ENCODE data around the gene PRKG1. TPM values are rescaled to one million over a fixed set of nuclear protein-coding genes. Genes with fewer than 3 reads are reported as not detected.

Gene PRKG1
- total RNA-seq, 5 donors from 2014 or later (not counting 1 experiment from before 2014, with no cell fraction given): 0.03 to 0.26 (median 0.19) TPM; not detected in 1

DNA sequence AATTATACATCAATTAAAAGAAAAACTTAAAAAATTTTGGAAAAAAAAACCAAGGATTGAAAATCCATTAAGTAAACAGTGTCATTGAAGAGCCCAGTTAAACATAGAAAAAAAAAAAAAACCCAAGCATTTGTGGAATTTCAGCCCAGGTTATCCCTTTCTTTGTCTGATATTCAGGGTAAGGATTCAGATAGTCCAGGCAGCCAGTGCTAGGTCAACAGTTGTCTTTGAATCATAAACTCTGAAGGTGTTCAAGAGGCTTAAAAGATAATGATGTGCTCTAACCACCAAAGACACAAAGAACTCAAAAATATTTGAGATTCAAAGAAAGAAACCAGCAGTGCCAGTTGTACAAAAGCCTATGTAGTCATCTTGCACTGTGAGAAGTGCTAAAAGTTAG is 969.5 kb downstream of the PRKG1 start:
- Histone ChIP-seq H3K4me3 (ENCODE audit: control insufficient read depth in 1 of 2, extremely low read depth in 1 of 2, low read length in 1 of 2) (no peak overlapping the region), H3K4me1 (ENCODE audit: control insufficient read depth in 1 of 2, extremely low read depth in 1 of 2, insufficient read depth in 2 of 2, low read length in 2 of 2) (no peaks in the 10 kb centered on the region), H3K36me3 (ENCODE audit: control insufficient read depth in 2 of 2, extremely low read depth in 1 of 2, insufficient read depth in 1 of 2, low read length in 1 of 2) (no peaks in the 10 kb centered on the region), H3K27me3 (replicated peaks in 1 of 2; ENCODE audit: control insufficient read depth in 2 of 2, extremely low read depth in 1 of 2, insufficient read depth in 2 of 2, low read length in 1 of 2) (no peaks in the 10 kb centered on the region), H3K9me3 (no peaks in the 10 kb centered on the region), H3K27ac (ENCODE audit: low read length) (no peak overlapping the region)
- DNase-seq (no peak), ATAC-seq (replicated peaks in 1 of 4) (no peak)
- ChIA-PET CTCF (no interaction called here), POLR2A (no interaction called here)
- no peak overlapping the region for H3K4me3 Mint-ChIP-seq
- no peaks in the 10 kb centered on the region for H3K27me3 Mint-ChIP-seq
- H3K4me1 Mint-ChIP-seq: no peaks in the 10 kb centered on the region
- no peaks in the 10 kb centered on the region for H3K9me3 Mint-ChIP-seq
- no peaks in the 10 kb centered on the region for H3K36me3 Mint-ChIP-seq
- H3K27ac Mint-ChIP-seq: no peak overlapping the region

DNA sequence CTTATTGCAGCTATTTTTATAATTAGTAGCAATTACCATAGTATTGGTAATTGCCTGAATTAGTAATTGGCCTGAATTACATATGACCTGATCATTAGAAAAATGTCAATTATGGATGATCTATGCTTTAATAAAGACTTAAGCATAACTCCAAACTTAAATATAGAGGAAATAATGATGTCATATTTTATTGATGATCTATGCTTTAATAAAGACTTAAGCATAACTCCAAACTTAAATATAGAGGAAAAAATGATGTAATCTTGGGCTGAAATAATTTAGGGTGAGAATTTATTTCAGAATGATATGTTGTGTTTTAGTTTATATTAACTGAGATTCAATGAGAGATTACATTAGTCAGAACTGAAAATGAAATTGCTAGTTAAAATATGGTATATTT is 973.8 kb downstream of the PRKG1 start:
- H3K4me3 Mint-ChIP-seq: no peak overlapping the region

DNA sequence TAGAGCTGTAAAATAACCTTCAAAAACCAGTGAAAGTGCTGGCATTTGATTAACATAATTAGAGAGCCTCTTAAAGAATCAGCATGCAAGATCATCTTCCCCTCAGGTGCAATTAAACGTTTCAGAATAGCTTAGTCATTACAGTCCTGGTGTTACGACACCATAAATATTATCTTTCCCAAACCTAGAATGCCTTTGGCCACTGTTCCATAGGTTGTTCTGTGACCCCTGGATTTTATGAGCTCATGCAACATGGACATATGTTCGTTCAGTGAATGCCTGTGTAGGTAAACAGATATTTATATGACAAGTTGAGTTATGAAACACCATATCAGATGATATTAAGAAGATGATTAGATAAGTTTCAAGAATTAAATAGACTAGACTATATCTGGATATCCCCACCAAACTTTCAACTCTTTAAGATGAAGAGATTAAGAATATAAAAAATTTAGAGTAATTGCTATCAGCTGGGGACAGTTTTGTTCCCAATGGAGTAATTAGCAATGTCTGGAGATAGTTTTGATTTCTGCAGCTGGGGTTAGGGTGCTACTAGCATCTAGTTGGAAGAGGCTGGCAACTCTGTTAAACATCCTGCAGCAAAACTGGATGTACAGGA is 976.3 kb downstream of the PRKG1 start:
- H3K4me3 Mint-ChIP-seq: no peak overlapping the region
- Histone ChIP-seq H3K9me3 (no peaks in the 10 kb centered on the region), H3K4me3 (ENCODE audit: control insufficient read depth in 1 of 2, extremely low read depth in 1 of 2, low read length in 1 of 2) (no peak overlapping the region), H3K27me3 (replicated peaks in 1 of 2; ENCODE audit: control insufficient read depth in 2 of 2, extremely low read depth in 1 of 2, insufficient read depth in 2 of 2, low read length in 1 of 2) (no peaks in the 10 kb centered on the region), H3K4me1 (ENCODE audit: control insufficient read depth in 1 of 2, extremely low read depth in 1 of 2, insufficient read depth in 2 of 2, low read length in 2 of 2) (no peaks in the 10 kb centered on the region), H3K36me3 (ENCODE audit: control insufficient read depth in 2 of 2, extremely low read depth in 1 of 2, insufficient read depth in 1 of 2, low read length in 1 of 2) (no peaks in the 10 kb centered on the region), H3K27ac (ENCODE audit: low read length) (no peak overlapping the region)
- ChIA-PET CTCF (no interaction called here), POLR2A (no interaction called here)
- DNase-seq (no peak), ATAC-seq (replicated peaks in 1 of 4) (no peak)
- no peaks in the 10 kb centered on the region for H3K4me1 Mint-ChIP-seq
- H3K27ac Mint-ChIP-seq: no peak overlapping the region
- peaks cover 0 to 10% (median 0%) of the 10 kb centered on the region in 3 donors for H3K9me3 Mint-ChIP-seq
- no peaks in the 10 kb centered on the region for H3K27me3 Mint-ChIP-seq
- no peaks in the 10 kb centered on the region for H3K36me3 Mint-ChIP-seq
- WGBS (ENCODE audit: insufficient coverage): no CpG with 5 or more reads among the region's 3 CpGs

More for the DNA sequence above, 973.8 kb downstream of the PRKG1 start:
- no peak overlapping the region for H3K27ac Mint-ChIP-seq
- no peak overlapping the region for H3K27ac ChIP-seq (ENCODE audit: low read length)
- ChIA-PET CTCF (no interaction called here), POLR2A (no interaction called here)
- H3K27me3 Mint-ChIP-seq: no peaks in the 10 kb centered on the region
- no peak for ATAC-seq (replicated peaks in 1 of 4)
- no peaks in the 10 kb centered on the region for H3K36me3 ChIP-seq (ENCODE audit: control insufficient read depth in 2 of 2, extremely low read depth in 1 of 2, insufficient read depth in 1 of 2, low read length in 1 of 2)
- peaks cover 0 to 10% (median 0%) of the 10 kb centered on the region in 3 donors for H3K9me3 Mint-ChIP-seq
- no peaks in the 10 kb centered on the region for H3K36me3 Mint-ChIP-seq
- no peaks in the 10 kb centered on the region for H3K4me1 ChIP-seq (ENCODE audit: control insufficient read depth in 1 of 2, extremely low read depth in 1 of 2, insufficient read depth in 2 of 2, low read length in 2 of 2)
- H3K9me3 ChIP-seq: no peaks in the 10 kb centered on the region
- H3K4me1 Mint-ChIP-seq: no peaks in the 10 kb centered on the region
- H3K4me3 ChIP-seq (ENCODE audit: control insufficient read depth in 1 of 2, extremely low read depth in 1 of 2, low read length in 1 of 2): no peak overlapping the region
- H3K27me3 ChIP-seq (replicated peaks in 1 of 2; ENCODE audit: control insufficient read depth in 2 of 2, extremely low read depth in 1 of 2, insufficient read depth in 2 of 2, low read length in 1 of 2): no peaks in the 10 kb centered on the region
- no peak for DNase-seq

DNA sequence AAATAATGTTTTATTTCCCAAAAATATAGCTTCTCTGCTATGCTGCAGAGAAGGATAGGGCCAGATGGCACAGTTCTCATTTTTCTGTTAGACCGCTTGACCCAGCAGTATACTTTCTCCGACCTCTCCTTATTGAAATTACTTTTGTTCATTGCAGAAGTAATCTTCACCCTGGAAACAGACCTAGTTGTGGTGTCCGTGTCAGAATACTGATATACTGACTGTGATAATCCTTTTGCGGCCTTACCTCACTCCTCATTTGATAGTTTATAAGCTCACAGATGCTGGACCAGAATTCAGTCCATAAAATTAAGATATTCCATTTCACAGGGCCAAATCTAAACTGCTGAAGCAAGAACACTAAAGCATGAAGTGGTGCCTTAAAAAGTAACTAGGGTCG is 979.2 kb downstream of the PRKG1 start:
- Mint-ChIP-seq H3K4me1 (no peaks in the 10 kb centered on the region), H3K27me3 (no peaks in the 10 kb centered on the region), H3K36me3 (no peaks in the 10 kb centered on the region), H3K27ac (no peak overlapping the region), H3K4me3 (no peak overlapping the region), H3K9me3 (peaks cover 0 to 10% (median 0%) of the 10 kb centered on the region in 3 donors)
- no peaks in the 10 kb centered on the region for H3K27me3 ChIP-seq (replicated peaks in 1 of 2; ENCODE audit: control insufficient read depth in 2 of 2, extremely low read depth in 1 of 2, insufficient read depth in 2 of 2, low read length in 1 of 2)
- no peaks in the 10 kb centered on the region for H3K4me1 ChIP-seq (ENCODE audit: control insufficient read depth in 1 of 2, extremely low read depth in 1 of 2, insufficient read depth in 2 of 2, low read length in 2 of 2)
- no peak overlapping the region for H3K27ac ChIP-seq (ENCODE audit: low read length)
- CTCF ChIA-PET: no interaction called here
- no peak for DNase-seq
- POLR2A ChIA-PET: no interaction called here
- no peak for ATAC-seq (replicated peaks in 1 of 4)
- H3K9me3 ChIP-seq: no peaks in the 10 kb centered on the region
- 90% methylated on average over 2 of the region's 5 CpGs for WGBS (ENCODE audit: insufficient coverage)
- H3K36me3 ChIP-seq (ENCODE audit: control insufficient read depth in 2 of 2, extremely low read depth in 1 of 2, insufficient read depth in 1 of 2, low read length in 1 of 2): no peaks in the 10 kb centered on the region
- no peak overlapping the region for H3K4me3 ChIP-seq (ENCODE audit: control insufficient read depth in 1 of 2, extremely low read depth in 1 of 2, low read length in 1 of 2)

DNA sequence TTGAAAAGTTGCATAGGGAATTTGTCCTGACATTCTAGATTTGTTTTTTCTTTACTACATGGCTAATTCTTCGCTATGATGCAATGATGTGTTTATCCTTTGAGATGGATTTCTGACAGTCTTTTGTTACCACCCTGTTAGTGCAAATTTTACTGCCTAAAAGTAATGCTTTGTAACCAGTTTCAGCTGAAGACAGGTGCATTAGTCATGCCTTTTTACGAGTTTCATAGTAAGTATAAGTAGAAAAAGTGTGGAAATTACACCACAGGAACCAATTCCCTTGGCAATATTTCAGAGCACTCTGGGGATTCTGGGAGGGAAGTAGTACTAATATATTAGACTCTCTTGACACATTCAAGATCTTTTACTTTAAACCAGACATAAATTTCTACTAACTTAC is 982.0 kb downstream of the PRKG1 start:
- H3K27me3 Mint-ChIP-seq: no peaks in the 10 kb centered on the region
- H3K36me3 Mint-ChIP-seq: no peaks in the 10 kb centered on the region
- no peaks in the 10 kb centered on the region for H3K27me3 ChIP-seq (replicated peaks in 1 of 2; ENCODE audit: control insufficient read depth in 2 of 2, extremely low read depth in 1 of 2, insufficient read depth in 2 of 2, low read length in 1 of 2)
- no CpG with 5 or more reads among the region's 2 CpGs for WGBS (ENCODE audit: insufficient coverage)
- ChIA-PET POLR2A (no interaction called here), CTCF (no interaction called here)
- no peaks in the 10 kb centered on the region for H3K36me3 ChIP-seq (ENCODE audit: control insufficient read depth in 2 of 2, extremely low read depth in 1 of 2, insufficient read depth in 1 of 2, low read length in 1 of 2)
- ATAC-seq (replicated peaks in 1 of 4) (no peak), DNase-seq (no peak)
- no peak overlapping the region for H3K4me3 ChIP-seq (ENCODE audit: control insufficient read depth in 1 of 2, extremely low read depth in 1 of 2, low read length in 1 of 2)
- H3K4me3 Mint-ChIP-seq: no peak overlapping the region
- no peaks in the 10 kb centered on the region for H3K4me1 ChIP-seq (ENCODE audit: control insufficient read depth in 1 of 2, extremely low read depth in 1 of 2, insufficient read depth in 2 of 2, low read length in 2 of 2)
- no peak overlapping the region for H3K27ac ChIP-seq (ENCODE audit: low read length)
- no peaks in the 10 kb centered on the region for H3K9me3 ChIP-seq
- H3K9me3 Mint-ChIP-seq: no peaks in the 10 kb centered on the region
- H3K4me1 Mint-ChIP-seq: no peaks in the 10 kb centered on the region
- no peak overlapping the region for H3K27ac Mint-ChIP-seq

DNA sequence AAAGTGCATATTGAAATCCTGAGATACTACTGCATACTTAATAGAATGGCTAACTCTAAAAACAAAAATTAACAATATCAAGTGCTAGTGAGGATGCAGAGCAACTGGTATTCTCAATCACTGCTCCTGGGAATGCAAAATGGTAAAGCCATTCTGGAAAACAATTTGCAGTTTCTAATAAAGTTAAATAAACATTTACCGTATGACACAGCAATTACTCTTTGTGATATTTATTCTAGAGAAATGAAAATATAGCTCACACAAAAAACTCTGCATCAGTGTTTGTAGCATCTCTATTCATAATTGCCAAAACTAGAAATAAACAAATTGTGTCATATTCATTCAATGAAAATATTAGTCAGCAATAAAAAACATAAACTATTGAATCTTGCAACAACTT is 984.8 kb downstream of the PRKG1 start:
- no peaks in the 10 kb centered on the region for H3K4me1 Mint-ChIP-seq

DNA sequence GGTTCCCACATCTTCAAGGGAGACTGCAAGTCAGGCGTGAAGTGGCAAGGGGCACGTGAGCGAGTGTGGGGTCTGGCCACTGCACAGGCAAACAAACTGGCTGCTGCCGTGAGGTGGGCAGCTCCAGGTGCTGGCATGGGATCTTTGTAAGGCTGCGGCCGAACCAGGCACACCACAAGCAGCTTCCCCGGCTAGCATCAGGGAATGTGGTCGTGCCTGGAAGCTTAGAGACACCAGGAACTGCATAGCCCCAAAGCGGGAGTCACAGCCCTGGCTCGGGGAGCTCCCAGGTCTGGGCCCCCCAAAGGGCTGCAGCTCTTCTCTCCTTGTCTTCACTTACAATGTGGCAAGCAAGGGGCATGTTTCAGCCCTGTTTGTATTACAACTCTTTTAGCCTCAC is 988.9 kb downstream of the PRKG1 start:
- no peak overlapping the region for H3K27ac Mint-ChIP-seq
- no peak overlapping the region for H3K4me3 ChIP-seq (ENCODE audit: control insufficient read depth in 1 of 2, extremely low read depth in 1 of 2, low read length in 1 of 2)
- no peaks in the 10 kb centered on the region for H3K4me1 Mint-ChIP-seq
- ATAC-seq (replicated peaks in 1 of 4) (no peak), DNase-seq (no peak)
- H3K9me3 Mint-ChIP-seq: peaks cover 0 to under 1% (median 0%) of the 10 kb centered on the region in 3 donors
- no peaks in the 10 kb centered on the region for H3K9me3 ChIP-seq
- no peak overlapping the region for H3K27ac ChIP-seq (ENCODE audit: low read length)
- no peaks in the 10 kb centered on the region for H3K27me3 ChIP-seq (replicated peaks in 1 of 2; ENCODE audit: control insufficient read depth in 2 of 2, extremely low read depth in 1 of 2, insufficient read depth in 2 of 2, low read length in 1 of 2)
- H3K36me3 ChIP-seq (ENCODE audit: control insufficient read depth in 2 of 2, extremely low read depth in 1 of 2, insufficient read depth in 1 of 2, low read length in 1 of 2): no peaks in the 10 kb centered on the region
- 88% methylated on average over 9 of the region's 10 CpGs for WGBS (ENCODE audit: insufficient coverage)
- no peaks in the 10 kb centered on the region for H3K27me3 Mint-ChIP-seq
- no peak overlapping the region for H3K4me3 Mint-ChIP-seq
- CTCF ChIA-PET: no interaction called here
- H3K4me1 ChIP-seq (ENCODE audit: control insufficient read depth in 1 of 2, extremely low read depth in 1 of 2, insufficient read depth in 2 of 2, low read length in 2 of 2): no peaks in the 10 kb centered on the region
- POLR2A ChIA-PET: no interaction called here
- no peaks in the 10 kb centered on the region for H3K36me3 Mint-ChIP-seq

More for the DNA sequence above, 984.8 kb downstream of the PRKG1 start:
- no peak overlapping the region for H3K4me3 Mint-ChIP-seq
- DNase-seq: no peak
- H3K27ac Mint-ChIP-seq: no peak overlapping the region
- no peaks in the 10 kb centered on the region for H3K9me3 Mint-ChIP-seq
- H3K27me3 Mint-ChIP-seq: no peaks in the 10 kb centered on the region
- Histone ChIP-seq H3K9me3 (no peaks in the 10 kb centered on the region), H3K4me1 (ENCODE audit: control insufficient read depth in 1 of 2, extremely low read depth in 1 of 2, insufficient read depth in 2 of 2, low read length in 2 of 2) (no peaks in the 10 kb centered on the region), H3K4me3 (ENCODE audit: control insufficient read depth in 1 of 2, extremely low read depth in 1 of 2, low read length in 1 of 2) (no peak overlapping the region), H3K36me3 (ENCODE audit: control insufficient read depth in 2 of 2, extremely low read depth in 1 of 2, insufficient read depth in 1 of 2, low read length in 1 of 2) (no peaks in the 10 kb centered on the region), H3K27ac (ENCODE audit: low read length) (no peak overlapping the region), H3K27me3 (replicated peaks in 1 of 2; ENCODE audit: control insufficient read depth in 2 of 2, extremely low read depth in 1 of 2, insufficient read depth in 2 of 2, low read length in 1 of 2) (no peaks in the 10 kb centered on the region)
- POLR2A ChIA-PET: interaction anchor here in 1 of 2 donors (0.6 kb wide), 1 partner anchor 1816 kb away, joined by 3 read pairs; no protein-coding TSS in a partner anchor
- WGBS (ENCODE audit: insufficient coverage): no CpG with 5 or more reads among the region's 1 CpG
- CTCF ChIA-PET: no interaction called here
- ATAC-seq (replicated peaks in 1 of 4): no peak
- no peaks in the 10 kb centered on the region for H3K36me3 Mint-ChIP-seq
